OCI-LY7 (cell line): ENCODE measurements around the gene EPPIN. TPM values are rescaled to one million over a fixed set of nuclear protein-coding genes. Genes with fewer than 3 reads are reported as not detected.

Experiments
- small RNA-seq: library from RNA; depleted of rRNA; stranded (forward); fragments of <200 nt; gene quantifications from one replicate; pipeline ENCODE3, GENCODE V24; 2014
- total RNA-seq, 2 experiments: library from RNA; depleted of rRNA in 1 of 2; stranded (reverse); fragments of >200 nt in 1 of 2; shearing (Covaris generic) in 1 of 2; gene quantifications; 2 replicates each; pipeline ENCODE4 v1.2.3, GENCODE V29; 2014 to 2022

Gene EPPIN
- total RNA-seq, 2 experiments from 2014 or later = not detected

Small RNA genes lying within 50 kb of the gene (small RNA-seq; reads per million reads assigned to genes)
- gene AL031663.1 (not detected), gene HSPD1P21 (not detected), gene RNA5SP485 (0.21 reads per million)

Other genes starting within 250 kb of the EPPIN start
- not detected in 2 replicates for gene RBPJL, start 240.6 kb downstream of the EPPIN start, total RNA-seq (2014; rRNA removed; shearing (Covaris generic))
- not detected in 2 replicates for gene RBPJL, start 240.6 kb downstream of the EPPIN start, total RNA-seq (2022)
- gene MATN4, start 239.1 kb downstream of the EPPIN start, total RNA-seq (2014; rRNA removed; shearing (Covaris generic)) = 0.38 TPM in 1 of 2 replicates, not detected in the other
- gene MATN4, start 239.1 kb downstream of the EPPIN start, total RNA-seq (2022) = 0.24 TPM in 1 of 2 replicates, not detected in the other
- gene SDC4, start 199.0 kb downstream of the EPPIN start, total RNA-seq (2014; rRNA removed; shearing (Covaris generic)) = not detected in 2 replicates
- gene SDC4, start 199.0 kb downstream of the EPPIN start, total RNA-seq (2022) = not detected in 2 replicates
- gene SYS1, start 184.2 kb downstream of the EPPIN start, total RNA-seq (2014; rRNA removed; shearing (Covaris generic)) = 22.3 and 37.6 TPM in 2 replicates
- gene SYS1, start 184.2 kb downstream of the EPPIN start, total RNA-seq (2022) = 8.6 and 9.6 TPM in 2 replicates
- not detected in 2 replicates for gene TP53TG5, start 169.1 kb downstream of the EPPIN start, total RNA-seq (2014; rRNA removed; shearing (Covaris generic))
- gene TP53TG5, start 169.1 kb downstream of the EPPIN start, total RNA-seq (2022) = not detected in 2 replicates
- 0.57 TPM in 1 of 2 replicates, not detected in the other for gene DBNDD2, start 139.1 kb downstream of the EPPIN start, total RNA-seq (2014; rRNA removed; shearing (Covaris generic))
- gene DBNDD2, start 139.1 kb downstream of the EPPIN start, total RNA-seq (2022) = not detected in 2 replicates
- 75.7 and 104 TPM in 2 replicates for gene PIGT, start 131.3 kb downstream of the EPPIN start, total RNA-seq (2014; rRNA removed; shearing (Covaris generic))
- gene PIGT, start 131.3 kb downstream of the EPPIN start, total RNA-seq (2022) = 79.4 and 89.2 TPM in 2 replicates
- 4.4 TPM in 1 of 2 replicates, not detected in the other for gene WFDC2, start 77.6 kb downstream of the EPPIN start, total RNA-seq (2014; rRNA removed; shearing (Covaris generic))
- 0.46 TPM in 1 of 2 replicates, not detected in the other for gene WFDC2, start 77.6 kb downstream of the EPPIN start, total RNA-seq (2022)
- not detected in 2 replicates for gene SPINT3, start 31.8 kb downstream of the EPPIN start, total RNA-seq (2014; rRNA removed; shearing (Covaris generic))
- gene SPINT3, start 31.8 kb downstream of the EPPIN start, total RNA-seq (2022) = not detected in 2 replicates
- gene WFDC6, start 7.9 kb downstream of the EPPIN start, total RNA-seq (2014; rRNA removed; shearing (Covaris generic)) = not detected in 2 replicates
- gene WFDC6, start 7.9 kb downstream of the EPPIN start, total RNA-seq (2022) = not detected in 2 replicates
- not detected in 2 replicates for gene WFDC8, start 31.9 kb upstream of the EPPIN start, total RNA-seq (2014; rRNA removed; shearing (Covaris generic))
- not detected in 2 replicates for gene WFDC8, start 31.9 kb upstream of the EPPIN start, total RNA-seq (2022)
- gene WFDC10A, start 82.3 kb upstream of the EPPIN start, total RNA-seq (2014; rRNA removed; shearing (Covaris generic)) = not detected in 2 replicates
- not detected in 2 replicates for gene WFDC10A, start 82.3 kb upstream of the EPPIN start, total RNA-seq (2022)
- gene WFDC9, start 83.9 kb upstream of the EPPIN start, total RNA-seq (2014; rRNA removed; shearing (Covaris generic)) = not detected in 2 replicates
- gene WFDC9, start 83.9 kb upstream of the EPPIN start, total RNA-seq (2022) = not detected in 2 replicates
- gene WFDC11, start 122.8 kb upstream of the EPPIN start, total RNA-seq (2014; rRNA removed; shearing (Covaris generic)) = not detected in 2 replicates
- not detected in 2 replicates for gene WFDC11, start 122.8 kb upstream of the EPPIN start, total RNA-seq (2022)
- not detected in 2 replicates for gene WFDC13, start 154.6 kb upstream of the EPPIN start, total RNA-seq (2014; rRNA removed; shearing (Covaris generic))
- gene WFDC13, start 154.6 kb upstream of the EPPIN start, total RNA-seq (2022) = not detected in 2 replicates
- gene WFDC10B, start 157.6 kb upstream of the EPPIN start, total RNA-seq (2014; rRNA removed; shearing (Covaris generic)) = not detected in 2 replicates
- gene WFDC10B, start 157.6 kb upstream of the EPPIN start, total RNA-seq (2022) = not detected in 2 replicates
- gene SPINT4, start 174.9 kb upstream of the EPPIN start, total RNA-seq (2014; rRNA removed; shearing (Covaris generic)) = not detected in 2 replicates
- gene SPINT4, start 174.9 kb upstream of the EPPIN start, total RNA-seq (2022) = not detected in 2 replicates
- not detected in 2 replicates for gene WFDC3, start 244.5 kb upstream of the EPPIN start, total RNA-seq (2014; rRNA removed; shearing (Covaris generic))
- gene WFDC3, start 244.5 kb upstream of the EPPIN start, total RNA-seq (2022) = not detected in 2 replicates
- 25.8 and 30.5 TPM in 2 replicates for gene DNTTIP1, start 244.6 kb upstream of the EPPIN start, total RNA-seq (2014; rRNA removed; shearing (Covaris generic))
- 38.7 and 38.8 TPM in 2 replicates for gene DNTTIP1, start 244.6 kb upstream of the EPPIN start, total RNA-seq (2022)